ENCODE data around the gene RUNX3.
"Not testable (repeated sequence)": the region's sequence is repeated elsewhere in the genome, so short reads cannot be mapped to it uniquely, and the experiment has no call there.

Gene RUNX3

GRCh38 chr1:24930260-24931145, at the start of gene RUNX3:
Gene RUNX3 (minus strand): TSS chr1:24930276. CDS start chr1:24929868, 408 bp downstream.
- DNase-seq (ENCODE audit: low read depth, low spot score) = peak; percentile 62

GRCh38 chr1:24979232-24979631, 49.2 kb upstream of the RUNX3 start:
- not testable (repeated sequence) for DNase-seq (ENCODE audit: low read depth, low spot score)

GRCh38 chr1:24978383-24979032, 48.4 kb upstream of the RUNX3 start:
- no peak for DNase-seq (ENCODE audit: low read depth, low spot score)

- DNase-seq (ENCODE audit: low read depth, low spot score) = no peak
These were observed 45.3 kb upstream of the RUNX3 start for GRCh38 chr1:24975391-24975790.

GRCh38 chr1:24973315-24973714, 43.2 kb upstream of the RUNX3 start:
- no peak for DNase-seq (ENCODE audit: low read depth, low spot score)

- DNase-seq (ENCODE audit: low read depth, low spot score) = no peak
These were observed 42.8 kb upstream of the RUNX3 start for GRCh38 chr1:24972915-24973242.

- DNase-seq (ENCODE audit: low read depth, low spot score) = no peak
These were observed 42.3 kb upstream of the RUNX3 start for GRCh38 chr1:24972221-24972914.

- no peak for DNase-seq (ENCODE audit: low read depth, low spot score)
These were observed 41.1 kb upstream of the RUNX3 start for GRCh38 chr1:24970926-24971875.

- peak; percentile 67 for DNase-seq (ENCODE audit: low read depth, low spot score)
These were observed 40.3 kb upstream of the RUNX3 start for GRCh38 chr1:24970399-24970753.

GRCh38 chr1:24969596-24970398, 39.7 kb upstream of the RUNX3 start:
- DNase-seq (ENCODE audit: low read depth, low spot score) = no peak

- DNase-seq (ENCODE audit: low read depth, low spot score) = no peak
These were observed 39.0 kb upstream of the RUNX3 start for GRCh38 chr1:24968941-24969585.

- DNase-seq (ENCODE audit: low read depth, low spot score) = no peak
These were observed 37.9 kb upstream of the RUNX3 start for GRCh38 chr1:24967962-24968361.

- DNase-seq (ENCODE audit: low read depth, low spot score) = no peak
These were observed 37.5 kb upstream of the RUNX3 start for GRCh38 chr1:24967555-24967954.

- no peak for DNase-seq (ENCODE audit: low read depth, low spot score)
These were observed 36.8 kb upstream of the RUNX3 start for GRCh38 chr1:24966724-24967346.

GRCh38 chr1:24966121-24966723, 36.1 kb upstream of the RUNX3 start:
- no peak for DNase-seq (ENCODE audit: low read depth, low spot score)

GRCh38 chr1:24965571-24965930, 35.5 kb upstream of the RUNX3 start:
- no peak for DNase-seq (ENCODE audit: low read depth, low spot score)

GRCh38 chr1:24964811-24965570, 34.9 kb upstream of the RUNX3 start:
- DNase-seq (ENCODE audit: low read depth, low spot score) = no peak

GRCh38 chr1:24963943-24964693, 34.0 kb upstream of the RUNX3 start:
- DNase-seq (ENCODE audit: low read depth, low spot score) = no peak

Data from ELF-1 (cell line).